ENCODE results near the gene WWP2.

WWP2 gene

GRCh38 chr16:69830534-69831211 is 68.5 kb downstream of the WWP2 start:
- no peak for TF ChIP-seq CTCF (IDR thresholded peaks at IDR 0.05; ENCODE audit: low read depth, low read length)
- DNase-seq (ENCODE audit: low read depth in 2 of 2), result no peak
- H3K4me3 ChIP-seq (replicated peaks in 1 of 2; ENCODE audit: low read depth in 2 of 2, low read length in 2 of 2), result no peak overlapping the region

GRCh38 chr16:69831212-69832123 is 69.3 kb downstream of the WWP2 start:
- no peak for TF ChIP-seq CTCF (IDR thresholded peaks at IDR 0.05; ENCODE audit: low read depth, low read length)
- DNase-seq (ENCODE audit: low read depth in 2 of 2), result peak in 1 of 2 donors; percentile 35

GRCh38 chr16:69833357-69834282 is 71.5 kb downstream of the WWP2 start:
- no peak for TF ChIP-seq CTCF (IDR thresholded peaks at IDR 0.05; ENCODE audit: low read depth, low read length)
- H3K4me3 ChIP-seq (replicated peaks in 1 of 2; ENCODE audit: low read depth in 2 of 2, low read length in 2 of 2), result no peak overlapping the region
- peak in 1 of 2 donors; percentile 26 for DNase-seq (ENCODE audit: low read depth in 2 of 2)

More at GRCh38 chr16:69831212-69832123, 69.3 kb downstream of the WWP2 start:
- no peak overlapping the region for H3K4me3 ChIP-seq (replicated peaks in 1 of 2; ENCODE audit: low read depth in 2 of 2, low read length in 2 of 2)

GRCh38 chr16:69834807-69835466 is 72.8 kb downstream of the WWP2 start:
- TF ChIP-seq CTCF (IDR thresholded peaks at IDR 0.05; ENCODE audit: low read depth, low read length), result no peak
- H3K4me3 ChIP-seq (replicated peaks in 1 of 2; ENCODE audit: low read depth in 2 of 2, low read length in 2 of 2), result no peak overlapping the region
- DNase-seq (ENCODE audit: low read depth in 2 of 2), result no peak

GRCh38 chr16:69836257-69836656 is 74.1 kb downstream of the WWP2 start:
- no peak for TF ChIP-seq CTCF (IDR thresholded peaks at IDR 0.05; ENCODE audit: low read depth, low read length)
- DNase-seq (ENCODE audit: low read depth in 2 of 2), result no peak
- H3K4me3 ChIP-seq (replicated peaks in 1 of 2; ENCODE audit: low read depth in 2 of 2, low read length in 2 of 2), result no peak overlapping the region

GRCh38 chr16:69837380-69837779 is 75.2 kb downstream of the WWP2 start:
- no peak for TF ChIP-seq CTCF (IDR thresholded peaks at IDR 0.05; ENCODE audit: low read depth, low read length)
- no peak for DNase-seq (ENCODE audit: low read depth in 2 of 2)

More at GRCh38 chr16:69837380-69837779, 75.2 kb downstream of the WWP2 start:
- H3K4me3 ChIP-seq (replicated peaks in 1 of 2; ENCODE audit: low read depth in 2 of 2, low read length in 2 of 2), result no peak overlapping the region
